RWPE1 (cell line): ENCODE measurements around the gene ADAP1.

Experiments used
- CTCF ChIA-PET: fragments of 350-600 bp; sonication (Branson Sonifier 250); formaldehyde crosslinking; extraction: SDS; loops from one replicate; lab custom pipeline; 2021; lab: Yijun Ruan, JAX
- POLR2A ChIA-PET: fragments of 400-600 bp; formaldehyde crosslinking; extraction: SDS; loops from one replicate; lab custom pipeline; 2020; ENCODE audit warnings: antibody characterized with exemption; ENCODE audit not compliant: low non-redundant PET; lab: Yijun Ruan, JAX
- DNase-seq: peaks from one replicate; pipeline ENCODE4 v3.0.0; 2012; ENCODE audit warnings: low spot score
- H3K27ac ChIP-seq: fragments of 450-650 bp; 2 replicates; pipeline ENCODE4 v1.5.1; 2017
- CTCF ChIP-seq: fragments of 450-650 bp; conservative IDR thresholded peaks from 2 replicates; pipeline ENCODE4 v1.5.1; 2017; ENCODE audit warnings: low read depth, mild to moderate bottlenecking

ADAP1 gene

GRCh38 chr7:890868-891267, 63.6 kb downstream of the ADAP1 start:
- POLR2A ChIA-PET, result no interaction called here
- peak overlapping the region; percentile 21; the same call in 1 of the 2 replicates for H3K27ac ChIP-seq

GRCh38 chr7:889391-889790, 65.1 kb downstream of the ADAP1 start:
- POLR2A ChIA-PET, result no interaction called here
- peak overlapping the region; percentile 24 for H3K27ac ChIP-seq
- TF ChIP-seq CTCF, result no peak
- CTCF ChIA-PET, result no interaction called here
- DNase-seq, result no peak

More at GRCh38 chr7:890868-891267, 63.6 kb downstream of the ADAP1 start:
- CTCF ChIA-PET, result no interaction called here
- DNase-seq, result no peak
- TF ChIP-seq CTCF, result no peak

- peak overlapping the region; percentile 24 for H3K27ac ChIP-seq
- TF ChIP-seq CTCF, result no peak
- DNase-seq, result no peak
- ChIA-PET CTCF (no interaction called here), POLR2A (no interaction called here)
These were observed 65.5 kb downstream of the ADAP1 start for GRCh38 chr7:889025-889390.

GRCh38 chr7:888081-889024, 66.1 kb downstream of the ADAP1 start:
- CTCF ChIA-PET, result no interaction called here
- TF ChIP-seq CTCF, result no peak
- peak overlapping the region; percentile 24 for H3K27ac ChIP-seq
- POLR2A ChIA-PET, result no interaction called here
- no peak for DNase-seq

GRCh38 chr7:887488-887820, 67.0 kb downstream of the ADAP1 start:
- no peak for DNase-seq
- ChIA-PET POLR2A (no interaction called here), CTCF (interaction anchor here (0.7 kb wide), 1 partner anchor 1898 kb away, joined by 3 read pairs; no protein-coding TSS in a partner anchor)
- no peak overlapping the region for H3K27ac ChIP-seq
- no peak for TF ChIP-seq CTCF

- ChIA-PET CTCF (interaction anchor here (0.7 kb wide), 1 partner anchor 1899 kb away, joined by 3 read pairs; no protein-coding TSS in a partner anchor), POLR2A (no interaction called here)
- no peak for TF ChIP-seq CTCF
- DNase-seq, result no peak
- no peak overlapping the region for H3K27ac ChIP-seq
These were observed 67.6 kb downstream of the ADAP1 start for GRCh38 chr7:886626-887487.
